ENCODE data around the gene KRT1. TPM values are rescaled to one million over a fixed set of nuclear protein-coding genes. Genes with fewer than 3 reads are reported as not detected.

The KRT1 gene
- total RNA-seq, 2 experiments from 2014 or later: 0.13 to 0.30 TPM

GRCh38 chr12:52685406-52685890 is 5.2 kb upstream of the KRT1 start:
- CTCF ChIA-PET: no interaction called here
- POLR2A ChIA-PET: no interaction called here
- Mint-ChIP-seq H3K9me3 (no peaks in the 10 kb centered on the region), H3K4me1 (peaks cover 10% of the 10 kb centered on the region), H3K27ac (no peak overlapping the region), H3K4me3 (no peak overlapping the region), H3K27me3 (peaks cover 56% of the 10 kb centered on the region), H3K36me3 (ENCODE audit: low read depth) (no peaks in the 10 kb centered on the region)
- no peak for DNase-seq

DNA sequence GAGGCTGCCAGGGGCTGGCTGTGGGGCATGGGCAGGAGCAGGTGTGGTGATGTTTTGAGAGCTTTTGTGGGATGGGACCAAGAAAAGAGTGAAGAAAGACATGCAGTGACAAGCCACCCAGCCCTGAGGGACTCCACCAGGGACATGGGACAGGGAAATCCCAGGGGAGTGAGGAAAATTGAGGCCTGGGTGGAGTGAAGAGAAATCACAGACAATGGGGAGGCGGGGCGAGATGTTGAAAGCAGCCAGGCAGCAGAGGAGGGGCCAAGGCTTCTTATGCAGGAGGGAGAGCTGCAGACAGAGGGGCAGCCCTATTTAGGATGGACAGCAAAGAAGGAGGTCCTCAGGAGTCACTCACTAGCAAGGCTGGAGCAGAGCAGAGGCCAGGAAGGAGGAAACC is 4.2 kb upstream of the KRT1 start:
- ChIA-PET POLR2A (no interaction called here), CTCF (no interaction called here)

DNA sequence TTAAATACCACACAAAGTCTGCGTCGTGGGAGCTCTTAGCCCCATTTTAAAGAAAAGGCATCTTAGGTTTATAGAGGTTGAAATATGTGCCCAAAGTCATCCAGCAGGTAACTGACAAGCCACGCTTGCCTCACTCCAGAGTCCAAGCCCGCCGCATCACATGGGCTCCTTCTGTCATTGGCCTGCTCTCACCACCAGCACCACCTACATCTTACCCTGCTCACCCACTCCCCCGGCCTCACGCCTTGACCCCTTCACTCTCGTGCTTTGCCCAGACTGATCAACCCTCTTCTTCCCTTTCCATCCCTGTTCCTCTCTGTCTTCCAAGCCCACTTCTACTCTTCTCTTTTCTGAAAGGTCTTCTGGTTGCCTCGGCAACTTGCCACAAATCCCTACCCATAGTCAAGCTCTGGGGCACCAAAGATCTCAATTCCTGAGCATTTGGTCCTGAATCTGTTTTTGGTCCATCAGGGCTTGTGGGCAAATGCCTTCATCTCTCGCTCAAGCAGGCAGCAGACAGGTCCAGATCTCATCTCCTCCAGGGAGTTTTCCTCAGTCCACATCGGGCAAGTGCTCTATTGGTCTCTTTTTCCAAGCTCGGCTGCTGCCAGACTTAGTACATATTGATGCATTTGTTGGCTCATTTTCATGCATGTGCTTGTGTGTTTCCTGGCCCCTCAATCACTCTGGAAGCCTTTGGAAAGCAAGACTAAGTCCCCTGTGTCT is 3.5 kb upstream of the KRT1 start:
- peaks cover 10% of the 10 kb centered on the region for H3K4me1 Mint-ChIP-seq
- ChIA-PET CTCF (interaction anchor here (0.7 kb wide), 2 partner anchors 196 to 296 kb away, joined by 3 read pairs; no protein-coding TSS in a partner anchor), POLR2A (no interaction called here)
- H3K36me3 Mint-ChIP-seq (ENCODE audit: low read depth): no peaks in the 10 kb centered on the region
- H3K4me3 Mint-ChIP-seq: no peak overlapping the region
- H3K27ac Mint-ChIP-seq: no peak overlapping the region
- peaks cover 51% of the 10 kb centered on the region for H3K27me3 Mint-ChIP-seq
- no peak for DNase-seq
- H3K9me3 Mint-ChIP-seq: no peaks in the 10 kb centered on the region

More for the DNA sequence above, 4.2 kb upstream of the KRT1 start:
- H3K9me3 Mint-ChIP-seq: no peaks in the 10 kb centered on the region
- peaks cover 10% of the 10 kb centered on the region for H3K4me1 Mint-ChIP-seq
- DNase-seq: no peak
- H3K4me3 Mint-ChIP-seq: no peak overlapping the region
- H3K27me3 Mint-ChIP-seq: peaks cover 51% of the 10 kb centered on the region
- no peak overlapping the region for H3K27ac Mint-ChIP-seq
- no peaks in the 10 kb centered on the region for H3K36me3 Mint-ChIP-seq (ENCODE audit: low read depth)

DNA sequence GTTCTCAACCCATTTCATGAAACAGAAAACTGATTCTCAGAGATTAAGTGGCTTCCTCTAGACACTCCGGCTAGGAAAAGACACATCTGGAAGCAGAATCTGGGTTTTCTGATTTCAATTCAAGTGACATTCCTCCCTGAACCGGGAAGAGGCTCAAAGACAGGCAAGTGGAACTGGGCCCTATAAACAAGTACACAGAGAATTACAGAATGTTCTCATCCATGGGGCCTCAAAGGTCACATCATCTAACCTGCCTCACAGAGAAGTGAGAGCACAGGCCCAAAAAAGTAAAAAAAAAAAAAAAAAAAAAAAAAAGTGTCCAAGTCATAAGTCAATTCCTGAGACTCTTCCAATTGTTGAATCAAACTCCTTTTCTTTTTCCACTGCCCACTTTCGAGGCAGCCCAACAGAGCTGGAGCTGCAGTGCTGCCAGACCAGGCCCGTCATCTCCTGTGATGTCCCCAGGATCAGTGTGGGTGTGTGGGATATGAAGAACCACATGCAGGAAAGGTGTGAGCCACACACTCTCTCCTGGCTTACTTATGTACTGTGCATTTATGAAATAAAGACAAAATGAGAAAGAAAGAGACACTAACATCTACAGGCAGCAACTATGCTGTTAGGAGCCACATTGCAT is 2.8 kb upstream of the KRT1 start:
- Mint-ChIP-seq H3K4me1 (peaks cover 10% of the 10 kb centered on the region), H3K9me3 (no peaks in the 10 kb centered on the region), H3K36me3 (ENCODE audit: low read depth) (no peaks in the 10 kb centered on the region), H3K27ac (no peak overlapping the region), H3K27me3 (peaks cover 50% of the 10 kb centered on the region), H3K4me3 (no peak overlapping the region)
- ChIA-PET CTCF (interaction anchor here (0.7 to 1.1 kb wide), 3 partner anchors 101 to 297 kb away, joined by 3 read pairs; no protein-coding TSS in a partner anchor), POLR2A (no interaction called here)
- DNase-seq: no peak

DNA sequence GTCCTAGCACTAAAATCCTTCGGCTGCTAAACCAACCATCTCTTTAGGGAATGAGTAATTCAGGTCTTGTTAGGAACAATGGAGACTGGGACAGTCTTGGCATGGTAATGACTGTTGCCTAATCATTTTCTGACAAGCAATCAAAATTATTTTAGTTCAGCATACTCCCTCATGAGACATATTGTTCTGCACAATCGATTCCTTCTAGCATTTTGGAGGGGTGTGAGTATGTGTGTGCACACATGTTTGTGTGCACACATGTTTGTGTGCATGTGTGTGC is 2.1 kb upstream of the KRT1 start:
- no peaks in the 10 kb centered on the region for H3K9me3 Mint-ChIP-seq
- H3K4me1 Mint-ChIP-seq: peaks cover 10% of the 10 kb centered on the region
- no peak for DNase-seq
- H3K27me3 Mint-ChIP-seq: peaks cover 49% of the 10 kb centered on the region
- CTCF ChIA-PET: interaction anchor here (1.1 kb wide), 1 partner anchor 100 kb away, joined by 3 read pairs; no protein-coding TSS in a partner anchor
- POLR2A ChIA-PET: no interaction called here
- H3K27ac Mint-ChIP-seq: no peak overlapping the region
- H3K36me3 Mint-ChIP-seq (ENCODE audit: low read depth): no peaks in the 10 kb centered on the region
- H3K4me3 Mint-ChIP-seq: no peak overlapping the region

- ChIA-PET POLR2A (interaction anchor here (1.3 to 1.4 kb wide), 2 partner anchors 10 to 36 kb away, joined by 4 read pairs; no protein-coding TSS in a partner anchor), CTCF (interaction anchor here (1.1 to 1.5 kb wide), 4 partner anchors 9 to 203 kb away, joined by 3 to 4 read pairs (median 3); no protein-coding TSS in a partner anchor)
- Mint-ChIP-seq H3K36me3 (ENCODE audit: low read depth) (no peaks in the 10 kb centered on the region), H3K27me3 (peaks cover 44% of the 10 kb centered on the region), H3K4me3 (no peak overlapping the region), H3K4me1 (peaks cover 10% of the 10 kb centered on the region), H3K27ac (no peak overlapping the region), H3K9me3 (no peaks in the 10 kb centered on the region)
- DNase-seq: peak; percentile 37
These were observed 1.5 kb upstream of the KRT1 start for GRCh38 chr12:52681526-52682380.

- H3K9me3 Mint-ChIP-seq: no peaks in the 10 kb centered on the region
- H3K27ac Mint-ChIP-seq: no peak overlapping the region
- H3K4me1 Mint-ChIP-seq: peaks cover 10% of the 10 kb centered on the region
- no peak overlapping the region for H3K4me3 Mint-ChIP-seq
- no peaks in the 10 kb centered on the region for H3K36me3 Mint-ChIP-seq (ENCODE audit: low read depth)
- POLR2A ChIA-PET: interaction anchor here (1.4 kb wide), 1 partner anchor 34 kb away, joined by 4 read pairs; no protein-coding TSS in a partner anchor
- peaks cover 41% of the 10 kb centered on the region for H3K27me3 Mint-ChIP-seq
- CTCF ChIA-PET: interaction anchor here (1.5 kb wide), 1 partner anchor 11 kb away, joined by 4 read pairs; no protein-coding TSS in a partner anchor
- no peak for DNase-seq
These were observed 332 bp downstream of the KRT1 start for GRCh38 chr12:52679875-52680274.

- H3K27ac Mint-ChIP-seq: no peak overlapping the region
- H3K4me1 Mint-ChIP-seq: peaks cover 10% of the 10 kb centered on the region
- CTCF ChIA-PET: interaction anchor here (1.0 kb wide), 1 partner anchor 196 kb away, joined by 3 read pairs; no protein-coding TSS in a partner anchor
- POLR2A ChIA-PET: no interaction called here
- peaks cover 28% of the 10 kb centered on the region for H3K27me3 Mint-ChIP-seq
- DNase-seq: no peak
- no peaks in the 10 kb centered on the region for H3K9me3 Mint-ChIP-seq
- H3K36me3 Mint-ChIP-seq (ENCODE audit: low read depth): no peaks in the 10 kb centered on the region
- H3K4me3 Mint-ChIP-seq: no peak overlapping the region
These were observed 2.5 kb downstream of the KRT1 start for GRCh38 chr12:52677671-52678070.

DNA sequence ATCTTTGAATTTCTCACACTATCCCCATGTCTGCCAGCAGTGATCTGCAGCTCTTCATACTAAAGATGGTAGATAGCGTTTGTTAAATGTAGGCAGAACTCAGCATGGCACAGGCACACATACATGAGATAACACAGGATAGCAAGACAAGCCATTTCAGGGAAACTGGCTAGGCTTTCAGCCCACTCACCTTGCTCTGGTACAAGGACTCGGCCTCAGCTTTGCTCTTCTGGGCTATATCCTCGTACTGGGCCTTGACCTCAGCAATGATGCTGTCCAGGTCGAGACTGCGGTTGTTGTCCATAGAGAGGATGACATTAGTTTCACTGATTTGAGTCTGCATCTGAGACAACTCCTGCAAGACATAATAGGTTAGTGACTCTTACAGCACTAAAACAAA is 3.1 kb downstream of the KRT1 start:
- H3K27me3 Mint-ChIP-seq: peaks cover 26% of the 10 kb centered on the region
- H3K4me1 Mint-ChIP-seq: peaks cover 10% of the 10 kb centered on the region
- no peak overlapping the region for H3K4me3 Mint-ChIP-seq
- no peaks in the 10 kb centered on the region for H3K36me3 Mint-ChIP-seq (ENCODE audit: low read depth)
- H3K27ac Mint-ChIP-seq: no peak overlapping the region
- ChIA-PET CTCF (interaction anchor here (1.0 kb wide), 1 partner anchor 197 kb away, joined by 3 read pairs; no protein-coding TSS in a partner anchor), POLR2A (no interaction called here)
- no peaks in the 10 kb centered on the region for H3K9me3 Mint-ChIP-seq
- no peak for DNase-seq

GRCh38 chr12:52676163-52676562 is 4.0 kb downstream of the KRT1 start:
- no peaks in the 10 kb centered on the region for H3K9me3 Mint-ChIP-seq
- peaks cover 24% of the 10 kb centered on the region for H3K27me3 Mint-ChIP-seq
- H3K4me3 Mint-ChIP-seq: no peak overlapping the region
- no peaks in the 10 kb centered on the region for H3K36me3 Mint-ChIP-seq (ENCODE audit: low read depth)
- no peak overlapping the region for H3K27ac Mint-ChIP-seq
- H3K4me1 Mint-ChIP-seq: peaks cover 3% of the 10 kb centered on the region
- CTCF ChIA-PET: no interaction called here
- DNase-seq: no peak
- POLR2A ChIA-PET: no interaction called here

DNA sequence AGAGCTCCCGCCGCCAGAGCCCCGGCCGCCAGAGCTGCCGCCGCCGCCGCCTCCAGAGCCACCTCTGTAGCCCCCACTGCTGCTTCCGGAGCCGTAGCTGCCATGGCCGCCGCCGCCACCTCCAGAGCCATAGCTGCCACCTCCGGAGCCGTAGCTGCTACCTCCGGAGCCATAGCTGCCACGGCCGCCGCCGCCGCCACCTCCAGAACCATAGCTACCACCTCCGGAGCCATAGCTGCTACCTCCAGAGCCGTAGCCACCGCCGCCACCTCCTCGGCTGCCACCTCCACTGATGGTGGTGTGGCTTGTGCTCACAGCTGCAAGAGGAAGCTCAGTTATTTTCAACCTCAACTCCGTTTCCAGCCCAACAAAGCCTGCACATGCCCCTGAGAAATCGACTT is 4.9 kb downstream of the KRT1 start:
- CTCF ChIA-PET: interaction anchor here (1.4 kb wide), 1 partner anchor 210 kb away, joined by 3 read pairs; no protein-coding TSS in a partner anchor
- Mint-ChIP-seq H3K36me3 (ENCODE audit: low read depth) (no peaks in the 10 kb centered on the region), H3K4me3 (no peak overlapping the region), H3K9me3 (no peaks in the 10 kb centered on the region), H3K27ac (no peak overlapping the region), H3K27me3 (peaks cover 22% of the 10 kb centered on the region), H3K4me1 (no peaks in the 10 kb centered on the region)
- DNase-seq: no peak
- POLR2A ChIA-PET: interaction anchor here (0.7 kb wide), 1 partner anchor 12 kb away, joined by 3 read pairs; no protein-coding TSS in a partner anchor

DNA sequence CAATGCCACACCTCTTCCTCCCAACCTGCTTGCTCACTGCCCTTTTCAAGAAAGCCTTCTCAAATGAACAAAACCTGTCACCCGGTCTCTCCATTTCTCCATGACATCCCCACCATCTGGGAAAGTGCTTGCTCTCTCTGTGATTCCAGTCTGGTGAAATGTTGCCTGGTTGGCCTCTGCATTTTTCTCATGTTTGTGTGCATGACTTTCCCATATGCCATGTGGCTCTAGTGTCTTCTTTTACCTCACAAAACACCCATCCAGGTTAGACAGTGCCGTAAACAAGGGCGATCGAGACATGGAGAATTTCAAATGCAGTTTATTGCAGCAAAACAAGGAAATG is 5.8 kb downstream of the KRT1 start:
- no peaks in the 10 kb centered on the region for H3K9me3 Mint-ChIP-seq
- no peak overlapping the region for H3K4me3 Mint-ChIP-seq
- H3K27me3 Mint-ChIP-seq: peaks cover 22% of the 10 kb centered on the region
- H3K4me1 Mint-ChIP-seq: no peaks in the 10 kb centered on the region
- no peak overlapping the region for H3K27ac Mint-ChIP-seq
- DNase-seq: no peak
- H3K36me3 Mint-ChIP-seq (ENCODE audit: low read depth): no peaks in the 10 kb centered on the region
- ChIA-PET POLR2A (no interaction called here), CTCF (interaction anchor here (1.4 kb wide), 1 partner anchor 211 kb away, joined by 3 read pairs; no protein-coding TSS in a partner anchor)

Data from activated CD4-positive, alpha-beta memory T cell treated with anti-CD3 and anti-CD28 coated beads, Interleukin-2, amount 10 ng/mL, durations not matched to agents 7 days and 5 days (primary cell).